Occipital lobe (tissue), 2 donors: ENCODE data around the gene KANSL1. TPM values are rescaled to one million over a fixed set of nuclear protein-coding genes. Genes with fewer than 3 reads are reported as not detected.

ENCODE experiments used
- DNase-seq: peaks from one replicate; lab custom pipeline; 2025; lab: John Stamatoyannopoulos, UW
- total RNA-seq: library from RNA; depleted of rRNA; stranded (reverse); fragments of >200 nt; gene quantifications from one replicate; pipeline ENCODE4 v1.2.3, GENCODE V29; 2014

The KANSL1 gene
- total RNA-seq, 1 donor from 2014 or later, result 116 TPM

- no peak for DNase-seq
Observed at GRCh38 chr17:46139432-46140210, 53.6 kb downstream of the KANSL1 start.

- no peak for DNase-seq
Observed at GRCh38 chr17:46138473-46138872, 54.8 kb downstream of the KANSL1 start.

DNA sequence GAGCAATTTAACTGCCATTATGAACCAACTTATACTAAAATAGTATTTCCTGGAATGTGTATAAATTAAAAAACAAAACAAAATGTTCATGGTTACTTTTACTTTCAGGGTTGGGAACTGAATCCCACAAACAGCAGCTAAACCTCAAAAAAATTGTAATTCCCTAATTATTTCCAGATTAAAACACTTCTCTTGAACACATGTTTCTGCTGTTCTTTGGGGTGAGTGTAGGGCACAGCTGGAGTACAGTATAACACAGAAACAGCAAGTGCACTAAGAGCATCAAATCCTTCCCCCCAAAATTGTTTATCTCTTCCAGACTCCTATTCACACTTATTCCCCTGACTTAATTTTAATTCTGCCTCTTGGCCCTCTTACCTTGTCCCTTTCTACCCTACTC, 56.4 kb downstream of the KANSL1 start:
- no peak for DNase-seq

DNA sequence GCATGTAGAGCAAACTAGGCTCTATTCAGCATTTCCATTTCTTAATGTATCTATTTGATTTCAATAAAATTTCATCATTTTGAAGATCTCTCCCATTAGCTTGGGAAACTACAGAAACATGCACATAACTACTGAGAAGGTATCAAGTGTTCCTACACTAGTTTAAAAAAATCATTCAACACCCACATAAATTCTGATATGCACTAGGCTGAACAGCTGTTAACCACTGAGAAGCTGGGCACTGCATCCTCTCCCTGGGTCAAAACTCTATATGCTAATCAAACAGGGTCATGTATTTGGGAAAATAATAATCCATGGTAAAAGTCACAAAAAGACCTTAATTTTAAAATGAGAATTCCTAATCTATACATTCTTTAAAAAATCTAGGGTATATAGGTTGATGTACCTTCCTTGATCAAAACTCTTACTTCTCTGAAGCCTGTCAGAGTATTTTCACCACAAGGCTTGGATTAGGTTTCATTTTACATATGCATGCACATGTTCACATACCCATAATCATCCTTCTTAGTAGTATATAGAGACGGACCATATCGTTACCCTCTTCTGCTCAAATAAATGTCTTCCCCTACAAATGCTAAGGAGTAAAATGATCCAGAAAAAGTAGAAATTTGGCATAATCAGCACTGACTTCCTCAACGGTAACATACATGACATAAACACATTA, 57.2 kb downstream of the KANSL1 start:
- no peak for DNase-seq

DNA sequence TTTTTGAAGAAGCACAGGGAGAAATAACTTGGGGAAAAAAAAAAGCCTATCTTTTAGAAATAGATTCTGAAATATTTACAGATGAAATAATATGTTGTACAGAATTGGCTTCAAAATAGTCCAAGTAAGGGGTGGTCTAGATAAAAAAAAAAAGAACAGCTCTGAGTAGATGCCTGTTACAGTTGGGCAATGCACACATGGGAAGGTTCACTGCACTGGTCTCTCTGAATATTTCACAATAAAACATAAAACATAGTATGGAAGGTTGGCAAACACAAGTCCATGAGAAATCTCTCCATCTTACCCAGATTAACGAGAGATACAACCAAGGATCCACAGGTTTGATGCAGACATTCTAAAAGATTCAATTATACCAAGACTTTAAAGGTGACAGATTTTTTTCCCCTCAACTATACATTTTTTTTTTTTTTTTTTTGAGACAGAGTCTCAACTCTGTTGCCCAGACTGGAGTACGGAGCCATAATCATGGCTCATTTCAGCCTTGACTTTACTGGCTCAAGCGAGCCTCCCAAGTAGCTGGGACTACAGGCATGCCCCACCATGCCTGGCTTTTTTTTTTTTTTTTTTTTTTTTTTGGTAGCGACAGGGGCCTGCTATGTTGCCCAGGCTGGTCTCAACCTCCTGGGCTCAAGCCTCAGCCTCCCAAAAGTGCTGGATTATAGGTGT, 58.0 kb downstream of the KANSL1 start:
- DNase-seq, result no peak

DNA sequence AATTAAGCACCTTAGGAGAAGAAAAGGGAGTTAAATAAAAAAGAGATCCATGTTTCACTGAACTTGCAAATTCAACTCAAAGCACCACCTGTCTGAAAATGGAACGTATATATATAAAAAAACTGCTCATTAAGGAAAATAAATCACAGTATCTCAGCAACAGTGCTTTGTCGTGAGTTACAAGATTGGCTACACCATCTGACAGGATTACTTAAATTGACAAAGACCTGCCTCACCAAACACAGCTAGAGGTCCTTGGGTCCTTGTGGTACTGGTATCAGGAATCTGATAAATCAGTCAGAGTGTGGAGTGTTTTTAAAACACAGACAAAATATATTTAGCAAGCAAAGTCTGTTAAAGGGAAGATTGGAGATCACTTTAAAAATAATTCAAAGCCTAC, 63.9 kb downstream of the KANSL1 start:
- DNase-seq, result no peak

DNA sequence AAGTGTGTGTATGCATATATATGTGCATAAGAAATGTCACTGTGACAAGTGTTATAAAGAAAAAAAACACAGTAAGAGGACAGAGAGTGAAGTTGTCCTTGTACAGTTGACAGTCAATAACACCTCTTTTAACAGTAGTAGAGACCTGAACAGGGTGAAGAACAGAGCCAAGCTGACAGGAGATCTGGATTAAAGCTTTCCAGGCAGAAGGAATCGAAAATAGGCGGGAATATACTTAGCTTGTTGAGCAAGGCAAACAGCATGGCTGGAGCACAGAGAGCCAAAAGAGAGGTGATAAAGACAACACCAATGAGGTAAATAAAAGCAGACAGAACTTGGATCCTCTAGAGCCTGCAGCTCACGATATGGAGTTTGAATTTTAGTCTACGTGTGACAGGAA, 64.8 kb downstream of the KANSL1 start:
- no peak for DNase-seq

- no peak for DNase-seq
Observed at GRCh38 chr17:46127524-46127923, 65.7 kb downstream of the KANSL1 start.

DNA sequence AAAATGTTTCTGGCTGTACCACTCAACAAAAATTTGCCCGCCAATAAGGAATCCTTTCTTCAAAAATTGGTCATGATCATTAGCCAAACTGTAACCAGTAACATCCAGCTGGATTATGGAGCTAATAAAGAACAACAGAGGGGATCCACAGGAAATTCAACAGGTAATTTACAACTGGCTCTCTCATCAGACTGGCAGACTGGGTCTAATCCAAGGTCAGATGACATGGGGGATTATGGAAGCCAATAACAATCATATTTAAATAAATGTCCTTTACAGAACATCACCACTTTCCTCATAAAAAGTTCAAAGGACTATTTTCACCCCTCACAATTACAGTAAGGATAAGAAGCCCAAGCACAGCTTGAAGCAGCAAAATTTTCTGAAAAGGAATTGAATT, 66.4 kb downstream of the KANSL1 start:
- DNase-seq, result no peak

- no peak for DNase-seq
Observed at GRCh38 chr17:46125831-46126230, 67.4 kb downstream of the KANSL1 start.

DNA sequence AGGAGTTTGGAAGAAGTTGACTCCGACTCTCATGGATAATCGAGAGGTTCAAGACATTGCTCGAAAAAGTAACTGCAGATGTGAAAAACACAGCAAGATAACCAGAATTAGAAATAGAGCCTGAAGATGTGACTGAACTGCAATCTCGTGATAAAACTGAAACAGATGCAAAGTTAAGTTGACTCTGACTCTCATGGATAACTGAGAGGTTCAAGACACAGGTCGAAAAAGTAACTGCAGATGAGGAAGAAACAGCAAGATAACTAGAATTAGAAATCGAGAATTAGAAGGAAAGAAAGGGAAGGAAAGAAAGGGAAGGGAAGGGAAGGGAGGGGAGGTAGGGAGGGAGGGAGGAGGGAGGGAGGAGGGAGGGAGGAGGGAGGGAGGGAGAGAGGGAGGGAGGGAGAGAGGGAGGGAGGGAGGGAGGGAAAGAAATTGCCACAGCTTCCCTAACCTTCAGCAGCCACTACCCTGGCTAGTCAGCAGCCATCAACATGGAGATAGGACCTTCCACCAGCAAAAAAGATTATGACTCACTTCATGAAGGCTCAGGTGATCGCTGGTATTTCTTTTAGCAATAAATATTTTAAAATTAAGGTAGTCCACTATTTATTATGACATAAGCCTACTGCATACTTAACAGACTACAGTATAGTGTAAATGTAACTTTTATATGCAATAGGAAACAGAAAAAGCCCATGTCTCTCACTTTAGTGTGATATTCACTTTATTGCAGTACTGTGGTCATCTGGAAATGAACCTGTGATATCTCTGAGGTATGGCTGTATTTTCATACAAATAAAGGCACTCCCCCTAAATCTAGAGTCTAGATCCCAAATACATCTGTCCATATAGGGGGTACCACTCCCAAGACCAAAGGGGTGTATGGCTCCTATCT, 68.3 kb downstream of the KANSL1 start:
- no peak for DNase-seq

GRCh38 chr17:46123607-46124006, 69.6 kb downstream of the KANSL1 start:
- DNase-seq, result no peak

- DNase-seq, result no peak
Observed at GRCh38 chr17:46122486-46122871, 70.8 kb downstream of the KANSL1 start.

DNA sequence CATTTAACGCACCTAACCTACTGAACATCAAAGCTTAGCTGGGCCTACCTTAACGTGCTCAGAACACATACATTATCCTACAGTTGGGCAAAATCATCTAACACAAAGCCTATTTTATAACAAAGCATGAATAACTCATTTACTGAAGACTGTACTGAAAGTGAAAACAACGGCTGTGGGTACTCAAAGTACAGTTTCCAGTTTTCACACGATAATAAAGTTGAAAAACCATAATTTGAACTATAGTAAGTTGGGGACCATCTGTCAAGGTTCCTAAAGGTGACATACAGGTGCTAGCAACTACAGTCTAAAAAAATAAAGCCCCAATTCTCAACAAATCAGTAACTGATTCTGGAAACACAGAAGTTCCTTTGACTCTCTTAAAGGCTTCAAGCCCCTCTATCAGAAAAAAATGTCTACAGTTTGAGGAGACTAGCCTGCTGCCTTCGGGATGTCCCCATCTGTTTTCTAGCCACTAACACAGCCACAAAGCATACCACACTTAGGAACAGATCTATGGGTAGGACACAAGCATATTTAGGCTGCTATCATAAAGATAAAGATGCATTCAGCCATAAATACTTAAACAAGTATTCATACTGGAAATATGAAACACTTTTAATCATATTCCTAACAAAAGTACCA, 71.3 kb downstream of the KANSL1 start:
- no peak for DNase-seq

GRCh38 chr17:46121165-46121764, 72.0 kb downstream of the KANSL1 start:
- DNase-seq, result no peak

DNA sequence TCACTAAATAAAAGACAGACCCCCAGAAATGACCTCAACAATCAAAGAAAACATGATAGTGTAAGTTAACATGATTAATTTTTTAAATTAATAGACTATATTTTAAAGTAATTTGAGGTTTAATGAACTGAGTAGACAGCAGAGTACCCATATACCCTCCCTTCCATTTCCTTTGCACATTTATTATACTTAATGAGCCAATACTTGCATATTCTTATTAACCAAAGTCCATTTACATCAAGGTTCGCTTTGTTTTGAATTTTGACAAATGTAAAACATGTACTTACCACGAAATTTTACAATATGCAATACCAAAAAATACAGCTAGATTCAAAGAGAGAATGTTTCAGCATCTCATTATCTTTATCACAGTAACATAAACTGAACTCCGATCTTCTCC, 72.7 kb downstream of the KANSL1 start:
- DNase-seq, result no peak

GRCh38 chr17:46120078-46120477, 73.2 kb downstream of the KANSL1 start:
- DNase-seq, result no peak

- DNase-seq, result no peak
Observed at GRCh38 chr17:46118964-46119363, 74.3 kb downstream of the KANSL1 start.

GRCh38 chr17:46117850-46118696, 75.2 kb downstream of the KANSL1 start:
- no peak for DNase-seq

DNA sequence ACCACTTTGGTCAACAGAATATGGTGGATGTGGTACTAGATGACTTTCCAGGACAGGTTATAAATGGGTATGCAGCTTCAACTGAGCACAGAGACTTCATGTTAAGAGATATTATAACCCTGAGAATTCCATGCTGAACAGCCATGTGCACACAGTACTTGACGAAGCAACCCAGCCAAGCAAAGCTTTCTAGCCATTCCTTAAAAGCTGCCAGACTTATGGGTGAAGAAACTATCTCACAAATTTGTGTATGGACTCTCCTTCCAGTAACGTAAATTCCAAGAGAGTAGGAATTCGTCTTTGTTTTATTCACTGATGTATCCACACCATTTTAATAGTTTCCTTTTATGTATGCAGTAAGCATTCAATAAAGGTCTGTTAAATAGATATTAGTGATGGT, 76.1 kb downstream of the KANSL1 start:
- no peak for DNase-seq
